Neuronal stem cell (in vitro differentiated cells): ENCODE data around the gene ROR1.

Source experiments
- DNase-seq: peaks from one replicate; pipeline ENCODE4 v3.0.0-alpha.2; 2013; ENCODE audit warnings: low spot score
- H2AFZ ChIP-seq: one replicate; pipeline ENCODE4 v1.6.1; 2013; ENCODE audit warnings: mild to moderate bottlenecking, low read length, inconsistent platforms
- H2AK5ac ChIP-seq: 2 replicates; pipeline ENCODE4 v1.6.1; 2013; ENCODE audit warnings: low read depth, mild to moderate bottlenecking, inconsistent platforms, low read length, moderate library complexity, mixed read lengths
- H2BK120ac ChIP-seq: 2 replicates; pipeline ENCODE4 v1.6.1; 2013; ENCODE audit warnings: low read depth, mild to moderate bottlenecking, inconsistent platforms, low read length, moderate library complexity, mixed read lengths
- H2BK12ac ChIP-seq: one replicate; pipeline ENCODE4 v1.6.1; 2013; ENCODE audit warnings: low read length, inconsistent platforms
- H2BK15ac ChIP-seq: 2 replicates; pipeline ENCODE4 v1.6.1; 2013; ENCODE audit warnings: mild to moderate bottlenecking, low read length, inconsistent platforms, mixed read lengths
- H2BK5ac ChIP-seq: one replicate; pipeline ENCODE4 v1.6.1; 2013; ENCODE audit warnings: inconsistent platforms, mild to moderate bottlenecking, low read length, moderate library complexity
- H3K14ac ChIP-seq: one replicate; pipeline ENCODE4 v1.6.1; 2013; ENCODE audit warnings: low read length, inconsistent platforms
- H3K18ac ChIP-seq: 2 replicates; pipeline ENCODE4 v1.6.1; 2013; ENCODE audit warnings: low read length, inconsistent platforms
- H3K23ac ChIP-seq: 2 replicates; pipeline ENCODE4 v1.6.1; 2013; ENCODE audit warnings: low read depth, mild to moderate bottlenecking, mixed read lengths, low read length, inconsistent platforms; ENCODE audit not compliant: poor library complexity
- H3K27ac ChIP-seq: replicated peaks from 3 replicates; pipeline ENCODE4 v1.5.1; 2013; ENCODE audit warnings: low read length, inconsistent platforms
- H3K27me3 ChIP-seq, 3 experiments: 2 replicates each; pipeline ENCODE4 v1.6.1; 2013; ENCODE audit warnings: low read length in 3 of 3, mild to moderate bottlenecking in 2 of 3, inconsistent platforms in 1 of 3, low read depth in 1 of 3, mixed read lengths in 1 of 3, moderate library complexity in 1 of 3; ENCODE audit not compliant: control insufficient read depth in 3 of 3, insufficient read depth in 3 of 3
- H3K36me3 ChIP-seq, 2 donors: replicated peaks in 1 of 2; 2 replicates each; pipeline ENCODE4 v1.6.1; 2013; ENCODE audit warnings: low read length in 2 of 2; ENCODE audit not compliant: control insufficient read depth in 2 of 2, insufficient read depth in 2 of 2
- H3K4ac ChIP-seq: 2 replicates; pipeline ENCODE4 v1.6.1; 2013; ENCODE audit warnings: inconsistent platforms, mild to moderate bottlenecking, low read length, moderate library complexity
- H3K4me1 ChIP-seq, 2 donors: 1 replicate in 1 of 2; 2 replicates in 1 of 2; pipeline ENCODE4 v1.6.1; 2013; ENCODE audit warnings: low read length in 2 of 2, low read depth in 1 of 2; ENCODE audit not compliant: control insufficient read depth in 2 of 2, insufficient read depth in 1 of 2
- H3K4me2 ChIP-seq: one replicate; pipeline ENCODE4 v1.6.1; 2013; ENCODE audit warnings: mild to moderate bottlenecking, low read length, inconsistent platforms; ENCODE audit not compliant: insufficient read depth, poor library complexity, severe bottlenecking
- H3K4me3 ChIP-seq, 2 donors: 2 replicates each; pipeline ENCODE4 v1.5.1; 2013; ENCODE audit warnings: low read length in 2 of 2, mild to moderate bottlenecking in 2 of 2, inconsistent platforms in 1 of 2, moderate library complexity in 1 of 2
- H3K79me1 ChIP-seq: one replicate; pipeline ENCODE4 v1.6.1; 2013; ENCODE audit warnings: low read depth, mild to moderate bottlenecking, inconsistent platforms, low read length, moderate library complexity
- H3K9ac ChIP-seq: one replicate; pipeline ENCODE4 v1.6.1; 2013; ENCODE audit warnings: mild to moderate bottlenecking, low read depth, low read length, inconsistent platforms; ENCODE audit not compliant: poor library complexity
- H3K9me3 ChIP-seq, 2 donors: replicated peaks in 1 of 2; 2 replicates each; pipeline versions ENCODE3 to v1.6.1; 2013; ENCODE audit warnings: low read length in 2 of 2, mild to moderate bottlenecking in 2 of 2, inconsistent platforms in 1 of 2, low read depth in 1 of 2, mixed read lengths in 1 of 2, moderate library complexity in 1 of 2; ENCODE audit not compliant: control insufficient read depth in 2 of 2, insufficient read depth in 1 of 2
- H4K8ac ChIP-seq: one replicate; pipeline ENCODE4 v1.6.1; 2013; ENCODE audit warnings: low read depth, mild to moderate bottlenecking, inconsistent platforms, low read length, moderate library complexity
- H4K91ac ChIP-seq: one replicate; pipeline ENCODE4 v1.6.1; 2013; ENCODE audit warnings: low read length, low read depth, mild to moderate bottlenecking, inconsistent platforms; ENCODE audit not compliant: poor library complexity
- WGBS, 2 donors: extraction: QIAGEN DNeasy Blood & Tissue Kit; methylation state at CpG; one replicate each; pipeline ENCODE4 v1.1.7; 2013; ENCODE audit warnings: missing lambda C conversion rate in 2 of 2, mixed read lengths in 1 of 2; ENCODE audit not compliant: insufficient read length in 2 of 2, insufficient replicate concordance in 1 of 2; ENCODE audit errors: extremely low coverage in 2 of 2; 5-methylcytosine and 5-hydroxymethylcytosine counted together

Gene ROR1

DNA sequence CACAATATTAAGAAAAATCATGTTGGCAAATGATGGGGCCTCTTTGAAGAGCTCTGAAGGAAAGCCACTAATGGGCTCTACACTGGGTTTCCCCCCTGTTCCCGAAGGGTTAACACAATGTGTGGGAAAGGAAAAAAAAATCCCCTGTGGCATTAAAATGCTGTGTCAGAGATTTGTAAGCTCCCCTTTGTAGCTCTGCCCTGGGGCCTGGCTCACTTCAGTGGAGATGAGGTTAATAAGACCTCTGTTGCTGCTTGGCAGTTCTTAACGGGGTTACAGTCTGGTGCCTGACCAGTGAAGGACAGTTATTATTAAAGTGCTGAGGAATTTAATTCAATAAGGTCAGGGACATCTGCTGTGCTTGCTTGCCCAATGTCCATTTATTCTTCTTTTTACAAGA, 299.9 kb downstream of the ROR1 start:
- Histone ChIP-seq H3K79me1 (no peaks in the 10 kb centered on the region), H3K4me2 (no peak overlapping the region), H3K9me3 (no peaks in the 10 kb centered on the region), H2BK120ac (no peak overlapping the region), H3K27ac (no peak overlapping the region), H4K91ac (no peak overlapping the region), H2AK5ac (no peak overlapping the region), H2BK15ac (no peak overlapping the region), H2BK12ac (no peak overlapping the region), H3K9ac (no peak overlapping the region), H3K14ac (no peak overlapping the region), H2AFZ (no peak overlapping the region), H3K4me3 (no peak overlapping the region), H2BK5ac (no peak overlapping the region), H4K8ac (no peak overlapping the region), H3K4ac (no peak overlapping the region), H3K36me3 (no peaks in the 10 kb centered on the region), H3K23ac (no peak overlapping the region), H3K27me3 (no peaks in the 10 kb centered on the region), H3K4me1 (peaks cover 0 to 12% of the 10 kb centered on the region in 2 donors), H3K18ac (no peak overlapping the region)
- WGBS, 2 donors = no CpG with 5 or more reads among the region's 2 CpGs
- DNase-seq = no peak

DNA sequence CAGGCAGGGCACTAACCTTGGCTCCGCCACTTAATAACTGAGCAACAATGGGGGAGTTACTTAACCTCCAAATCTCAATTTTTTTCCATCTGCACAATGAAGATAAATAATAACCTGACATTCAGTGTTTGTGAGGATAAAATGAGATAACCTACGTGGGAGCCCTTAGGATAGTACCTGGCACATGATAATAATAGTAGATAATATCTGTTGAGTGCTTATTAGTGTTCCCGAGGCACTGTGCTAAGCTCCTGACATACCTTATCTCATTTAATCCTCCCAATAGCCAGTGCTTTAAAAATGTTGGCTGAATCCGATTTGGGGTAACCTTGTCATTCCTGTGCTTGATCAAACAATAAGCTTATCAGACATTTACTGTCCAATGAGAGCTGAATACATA, 300.9 kb downstream of the ROR1 start:
- H2BK15ac ChIP-seq = no peak overlapping the region
- H3K9me3 ChIP-seq = no peaks in the 10 kb centered on the region
- H2BK12ac ChIP-seq = no peak overlapping the region
- H3K36me3 ChIP-seq = no peaks in the 10 kb centered on the region
- H3K4ac ChIP-seq = no peak overlapping the region
- no peak overlapping the region for H2BK5ac ChIP-seq
- DNase-seq = no peak
- no peak overlapping the region for H3K27ac ChIP-seq
- peaks cover 0 to 12% of the 10 kb centered on the region in 2 donors for H3K4me1 ChIP-seq
- no peak overlapping the region for H3K14ac ChIP-seq
- H4K8ac ChIP-seq = no peak overlapping the region
- no peaks in the 10 kb centered on the region for H3K27me3 ChIP-seq
- H3K79me1 ChIP-seq = no peaks in the 10 kb centered on the region
- H2BK120ac ChIP-seq = no peak overlapping the region
- no peak overlapping the region for H3K23ac ChIP-seq
- no peak overlapping the region for H2AK5ac ChIP-seq
- H4K91ac ChIP-seq = no peak overlapping the region
- no CpG with 5 or more reads among the region's 4 CpGs for WGBS, 2 donors
- H3K18ac ChIP-seq = no peak overlapping the region
- H3K4me2 ChIP-seq = no peak overlapping the region
- H2AFZ ChIP-seq = no peak overlapping the region
- H3K9ac ChIP-seq = no peak overlapping the region
- no peak overlapping the region for H3K4me3 ChIP-seq

DNA sequence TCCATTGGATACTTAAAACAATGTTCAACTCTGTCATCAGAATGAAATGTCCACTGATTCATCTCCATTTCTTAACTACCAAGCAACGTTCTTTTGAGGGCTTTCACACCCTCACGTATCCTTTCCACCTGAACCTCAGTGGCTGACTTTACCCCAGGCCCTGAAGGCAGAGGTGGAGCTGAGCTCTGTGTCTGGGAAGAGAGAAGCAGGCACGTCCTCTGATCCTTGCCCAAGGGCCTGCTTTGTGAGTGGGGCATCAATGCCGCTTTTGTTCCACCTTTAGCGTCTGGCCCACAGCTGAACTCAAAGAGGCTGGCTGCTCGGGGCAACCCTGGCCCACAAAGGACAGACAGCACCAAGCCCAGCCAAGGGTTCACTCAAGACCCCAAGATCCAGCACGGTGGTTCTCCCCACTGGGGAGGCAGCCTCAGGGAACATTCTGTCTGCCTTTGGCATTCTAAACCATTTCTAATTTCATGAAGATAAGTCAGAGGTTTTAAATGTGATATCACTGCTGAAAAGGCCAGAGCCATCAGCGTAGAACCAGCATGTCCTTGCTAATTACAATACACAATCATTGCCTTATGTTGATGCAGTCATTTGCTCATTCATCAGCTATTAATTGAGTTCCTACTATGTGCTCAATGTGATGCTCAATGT, 303.6 kb downstream of the ROR1 start:
- no CpG with 5 or more reads among the region's 8 CpGs for WGBS, 2 donors
- no peak for DNase-seq
- H3K4me3 ChIP-seq = no peak overlapping the region
- no peaks in the 10 kb centered on the region for H3K9me3 ChIP-seq
- H3K14ac ChIP-seq = no peak overlapping the region
- no peak overlapping the region for H2BK5ac ChIP-seq
- no peak overlapping the region for H2BK120ac ChIP-seq
- H3K4me2 ChIP-seq = no peak overlapping the region
- H3K27me3 ChIP-seq = no peaks in the 10 kb centered on the region
- no peak overlapping the region for H2BK12ac ChIP-seq
- no peak overlapping the region for H3K4ac ChIP-seq
- no peak overlapping the region for H4K91ac ChIP-seq
- no peak overlapping the region for H3K9ac ChIP-seq
- no peak overlapping the region for H4K8ac ChIP-seq
- H3K79me1 ChIP-seq = no peaks in the 10 kb centered on the region
- H3K18ac ChIP-seq = no peak overlapping the region
- H2AFZ ChIP-seq = no peak overlapping the region
- peaks cover 0 to 12% of the 10 kb centered on the region in 2 donors for H3K4me1 ChIP-seq
- H3K36me3 ChIP-seq = no peaks in the 10 kb centered on the region
- no peak overlapping the region for H3K23ac ChIP-seq
- no peak overlapping the region for H2AK5ac ChIP-seq
- H3K27ac ChIP-seq = no peak overlapping the region
- no peak overlapping the region for H2BK15ac ChIP-seq

DNA sequence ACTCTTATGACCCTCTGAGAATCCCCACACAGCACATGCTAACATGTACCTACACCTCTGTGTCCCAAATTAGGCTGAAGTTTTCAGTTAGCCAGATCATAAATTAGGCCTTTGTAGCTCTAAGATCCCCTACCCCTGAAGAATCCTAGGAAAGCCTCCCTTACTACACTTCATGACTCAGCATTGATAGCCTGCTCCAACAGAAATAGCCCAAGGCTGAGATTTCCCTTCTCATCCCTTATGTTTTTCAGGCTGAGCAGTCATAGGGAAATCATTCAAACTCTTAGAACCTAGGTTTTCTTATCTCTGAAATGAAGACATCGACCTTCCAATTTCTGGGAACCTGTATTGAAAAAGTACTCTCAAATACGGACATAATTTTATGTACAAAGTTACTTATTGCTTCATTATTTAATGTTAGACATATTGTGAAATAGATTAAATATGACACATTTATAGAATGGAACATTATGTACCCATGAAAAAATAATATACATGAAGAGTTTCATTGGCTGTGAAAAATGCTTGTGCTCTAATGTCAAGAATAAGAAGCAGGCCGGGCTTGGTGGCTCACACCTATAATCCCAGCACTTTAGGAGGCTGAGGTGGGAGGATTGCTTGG, 307.2 kb downstream of the ROR1 start:
- WGBS, 2 donors = no CpG with 5 or more reads among the region's 3 CpGs
- no peak overlapping the region for H3K27ac ChIP-seq

More for the DNA sequence above, 307.2 kb downstream of the ROR1 start:
- Histone ChIP-seq H3K4me1 (peaks cover 0 to 4% of the 10 kb centered on the region in 2 donors), H3K4ac (no peak overlapping the region), H3K4me3 (no peak overlapping the region), H4K8ac (no peak overlapping the region), H2BK120ac (no peak overlapping the region), H3K9me3 (no peaks in the 10 kb centered on the region), H3K36me3 (no peaks in the 10 kb centered on the region), H3K9ac (no peak overlapping the region), H2BK15ac (no peak overlapping the region), H2BK12ac (no peak overlapping the region), H3K27me3 (no peaks in the 10 kb centered on the region), H3K18ac (no peak overlapping the region), H2AFZ (no peak overlapping the region), H2AK5ac (no peak overlapping the region), H2BK5ac (no peak overlapping the region), H3K79me1 (no peaks in the 10 kb centered on the region), H3K14ac (no peak overlapping the region), H4K91ac (no peak overlapping the region), H3K23ac (no peak overlapping the region), H3K4me2 (no peak overlapping the region)
- DNase-seq = no peak
